Measurements from ENCODE around the gene EHD2. TPM values are rescaled to one million over a fixed set of nuclear protein-coding genes. Genes with fewer than 3 reads are reported as not detected.
"Not testable (repeated sequence)": the region's sequence is repeated elsewhere in the genome, so short reads cannot be mapped to it uniquely, and the experiment has no call there.

The EHD2 gene
- total RNA-seq, 1 donor from 2014 or later, result 37.0 TPM

DNA sequence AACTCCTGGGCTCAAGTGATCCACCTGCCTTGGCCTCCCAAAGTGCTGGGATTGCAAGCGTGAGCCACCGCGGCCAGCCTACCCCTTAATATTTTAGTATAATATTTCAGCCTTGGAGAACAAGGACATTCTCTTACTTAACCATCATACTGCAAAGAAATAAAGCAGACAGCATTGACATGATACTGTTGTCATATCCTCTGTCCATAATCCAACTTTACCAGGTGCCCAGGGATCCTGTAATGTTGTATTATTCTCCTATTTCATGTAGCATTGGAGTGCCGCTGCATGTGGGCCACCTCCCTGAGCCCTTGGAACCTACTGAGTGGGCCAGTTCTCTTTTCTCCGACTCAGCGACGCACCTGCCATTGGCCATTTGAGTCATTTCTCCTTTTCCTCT lies 21.4 kb upstream of the EHD2 start:
- ATAC-seq, result no peak

DNA sequence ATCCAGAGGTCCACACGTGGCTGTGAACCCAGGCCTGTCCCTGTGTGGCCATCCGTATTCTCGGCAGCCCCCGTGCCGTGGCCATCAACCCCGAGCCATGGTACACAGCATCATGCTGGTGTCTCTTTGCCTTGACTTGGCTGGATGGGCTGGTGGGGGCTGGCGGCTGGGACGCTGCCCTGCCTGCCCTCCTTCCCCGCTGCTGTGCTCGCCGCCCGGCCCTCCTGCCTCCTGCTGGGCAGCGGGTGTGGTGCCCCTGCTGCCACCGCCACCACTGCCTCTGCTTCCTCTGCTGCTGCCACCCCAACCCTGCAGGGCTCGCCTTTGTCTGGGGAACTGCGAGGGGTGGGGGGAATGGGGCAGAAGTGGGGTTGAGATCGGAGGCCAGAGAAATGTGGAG lies 19.7 kb upstream of the EHD2 start:
- ATAC-seq, result no peak

DNA sequence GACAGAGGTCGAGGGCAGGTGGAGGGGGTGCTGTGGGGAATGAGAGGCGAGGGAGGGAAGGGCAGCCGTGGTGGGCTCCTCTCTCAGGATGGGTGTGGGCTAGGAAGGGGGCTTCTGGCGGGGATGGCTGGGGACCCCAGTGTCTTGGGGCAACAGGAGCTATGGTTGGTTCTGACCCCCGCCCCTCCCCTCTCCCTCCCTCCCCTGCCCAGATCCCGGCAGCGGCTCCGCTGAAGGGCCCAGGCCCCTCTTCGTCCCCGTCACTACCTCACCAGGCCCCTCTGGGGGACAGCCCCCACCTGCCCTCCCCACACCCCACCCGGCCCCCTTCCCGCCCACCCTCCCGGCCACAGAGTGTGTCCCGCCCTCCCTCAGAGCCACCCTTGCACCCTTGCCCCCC lies 19.3 kb upstream of the EHD2 start:
- ATAC-seq, result no peak

DNA sequence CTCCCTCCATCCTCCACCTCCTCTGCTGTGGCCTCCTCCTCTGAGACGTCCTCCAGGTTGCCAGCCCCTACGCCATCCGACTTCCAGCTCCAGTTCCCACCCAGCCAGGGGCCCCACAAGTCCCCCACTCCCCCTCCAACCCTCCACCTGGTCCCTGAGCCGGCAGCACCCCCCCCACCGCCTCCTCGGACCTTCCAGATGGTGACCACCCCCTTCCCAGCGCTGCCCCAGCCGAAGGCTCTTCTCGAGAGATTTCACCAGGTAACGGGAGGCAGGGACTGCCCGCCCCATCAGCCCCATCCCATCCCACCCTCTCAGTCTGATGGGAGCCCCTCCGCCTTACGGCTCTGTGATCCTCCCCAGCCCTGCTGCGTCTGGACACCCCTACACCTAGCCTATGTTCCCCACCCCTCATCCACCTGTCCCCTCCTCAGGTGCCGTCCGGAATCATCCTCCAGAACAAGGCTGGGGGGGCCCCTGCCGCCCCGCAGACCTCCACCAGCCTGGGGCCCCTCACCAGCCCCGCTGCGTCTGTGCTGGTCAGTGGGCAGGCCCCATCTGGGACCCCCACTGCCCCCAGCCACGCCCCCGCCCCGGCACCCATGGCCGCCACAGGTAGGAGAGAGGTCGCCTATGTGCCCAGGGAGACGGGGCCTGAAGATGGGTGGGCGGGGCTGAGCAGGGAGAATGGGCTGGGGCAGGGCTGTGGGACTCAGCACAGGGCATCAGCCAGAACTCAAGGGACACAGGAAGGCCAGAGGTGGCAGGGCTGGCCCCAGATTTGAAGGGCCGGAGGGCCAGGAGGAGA lies 18.6 kb upstream of the EHD2 start:
- ATAC-seq, result no peak

DNA sequence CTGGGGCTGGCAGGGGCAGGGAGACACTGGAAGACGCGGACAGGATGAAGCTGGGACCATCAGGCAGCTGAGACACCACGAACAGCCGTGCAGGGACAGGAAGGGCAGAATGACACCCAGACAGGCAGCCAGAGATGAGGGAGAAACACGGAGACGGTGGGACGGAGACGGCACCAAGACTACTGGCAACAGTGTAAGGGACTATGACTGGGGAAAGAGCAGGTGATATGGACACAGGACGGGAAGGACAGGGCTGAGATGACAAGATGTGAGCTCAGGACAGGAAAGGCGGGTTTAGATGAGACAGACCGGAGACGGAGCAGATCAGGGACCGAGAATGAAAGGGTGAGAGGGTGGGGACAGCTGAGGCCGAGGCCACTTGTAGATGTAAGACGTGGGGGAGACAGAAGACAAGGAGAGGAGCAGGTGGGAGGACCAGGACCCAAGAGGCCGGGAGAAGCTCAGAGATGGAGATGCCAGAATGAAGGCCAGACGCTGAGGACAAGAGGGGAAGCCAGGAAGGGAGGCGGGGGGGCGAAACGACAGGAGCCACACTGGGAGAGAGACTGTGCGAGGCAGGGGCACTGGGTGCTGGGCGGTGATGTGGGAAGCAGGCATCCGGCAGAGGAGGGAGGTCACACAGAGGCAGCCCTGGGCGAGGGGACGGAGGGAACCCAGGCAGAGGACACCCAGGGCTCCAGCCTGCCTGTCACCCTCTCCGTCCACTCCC lies 17.5 kb upstream of the EHD2 start:
- ATAC-seq, result no peak

DNA sequence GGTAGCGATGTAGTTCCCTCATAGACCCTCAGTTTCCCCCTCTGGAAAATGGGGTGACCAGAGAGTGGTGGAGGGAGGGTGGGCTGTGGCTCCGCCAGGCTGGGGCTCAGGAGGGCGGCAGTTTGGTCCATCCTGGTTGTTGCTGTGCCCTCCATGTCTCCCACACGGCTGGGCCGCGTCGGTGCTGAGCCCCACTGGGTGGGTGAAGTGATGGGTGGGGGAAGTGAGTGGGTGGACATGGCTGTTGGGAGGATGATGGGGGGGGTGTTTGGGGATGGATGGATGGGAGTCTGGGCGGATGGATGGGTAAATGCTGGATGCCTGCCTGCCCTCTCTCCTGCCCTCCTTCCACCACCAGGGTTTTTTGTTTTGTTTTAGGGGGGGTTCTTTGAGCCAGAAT lies 16.6 kb upstream of the EHD2 start:
- no peak for ATAC-seq

DNA sequence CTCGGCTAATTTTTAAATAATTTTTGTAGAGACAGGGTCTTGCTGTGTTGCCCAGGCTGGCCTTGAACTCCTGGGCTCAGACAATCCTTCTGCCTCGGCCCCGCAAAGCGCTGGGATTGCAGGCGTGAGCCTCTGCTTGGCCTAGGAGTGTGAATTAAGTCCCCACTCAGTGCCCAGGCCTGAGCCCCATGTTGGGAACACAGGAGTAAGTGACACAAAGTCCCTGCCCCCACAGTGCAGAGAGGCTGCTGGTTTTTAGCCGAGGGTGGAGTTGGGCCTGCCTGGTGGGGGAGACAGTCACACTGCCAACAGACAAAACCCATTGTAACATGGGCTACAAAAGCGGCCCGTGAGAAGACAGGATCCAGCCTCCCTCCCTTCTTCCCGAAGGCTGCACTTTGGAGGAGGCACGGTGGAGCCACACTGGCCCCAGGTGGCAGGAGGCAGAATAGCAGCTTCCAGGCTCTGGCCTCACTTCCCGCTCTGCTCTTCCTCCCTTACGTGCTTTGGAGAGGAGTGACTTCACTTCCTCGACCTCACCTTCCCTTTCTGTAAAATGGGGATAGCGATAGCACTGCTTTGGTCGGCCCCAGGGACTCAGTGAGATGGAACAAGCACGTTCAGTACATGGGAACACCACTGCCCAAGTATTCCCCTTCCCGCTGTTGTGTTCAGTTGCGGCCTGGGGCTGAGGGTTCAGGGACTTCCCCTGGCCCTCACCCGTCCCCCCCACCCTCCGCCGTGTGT lies 15.2 kb upstream of the EHD2 start:
- peak; percentile 85 for ATAC-seq

DNA sequence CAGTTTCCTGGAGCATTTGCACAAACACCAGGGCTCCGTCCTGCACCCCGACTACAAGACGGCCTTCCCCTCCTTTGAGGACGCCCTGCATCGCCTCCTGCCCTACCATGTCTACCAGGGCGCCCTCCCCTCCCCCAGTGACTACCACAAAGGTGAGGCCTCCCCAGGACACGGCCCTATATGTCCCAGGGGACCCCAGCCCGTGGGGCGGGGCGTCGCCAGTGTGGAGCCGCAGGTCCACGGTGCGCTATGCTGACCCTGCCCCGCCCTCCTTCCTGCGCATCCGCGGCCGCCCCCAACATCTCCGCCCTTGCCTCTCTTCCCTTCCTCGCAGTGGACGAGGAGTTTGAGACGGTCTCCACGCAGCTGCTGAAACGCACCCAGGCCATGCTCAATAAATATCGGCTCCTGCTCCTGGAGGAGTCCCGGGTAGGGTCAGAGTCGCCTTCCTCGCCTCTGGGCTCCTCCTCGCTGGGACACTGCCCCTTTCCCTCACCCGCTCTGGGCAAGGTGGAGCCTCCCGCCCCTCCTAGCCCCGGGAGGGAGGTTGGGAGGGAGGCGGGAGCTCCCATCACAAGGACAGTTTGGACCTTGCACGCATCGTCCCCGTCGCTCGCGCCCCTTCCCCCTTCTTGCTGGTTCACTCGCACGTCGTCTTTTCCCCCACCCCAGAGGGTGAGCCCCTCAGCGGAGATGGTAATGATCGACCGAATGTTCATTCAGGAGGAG lies 14.4 kb upstream of the EHD2 start:
- no peak for ATAC-seq

DNA sequence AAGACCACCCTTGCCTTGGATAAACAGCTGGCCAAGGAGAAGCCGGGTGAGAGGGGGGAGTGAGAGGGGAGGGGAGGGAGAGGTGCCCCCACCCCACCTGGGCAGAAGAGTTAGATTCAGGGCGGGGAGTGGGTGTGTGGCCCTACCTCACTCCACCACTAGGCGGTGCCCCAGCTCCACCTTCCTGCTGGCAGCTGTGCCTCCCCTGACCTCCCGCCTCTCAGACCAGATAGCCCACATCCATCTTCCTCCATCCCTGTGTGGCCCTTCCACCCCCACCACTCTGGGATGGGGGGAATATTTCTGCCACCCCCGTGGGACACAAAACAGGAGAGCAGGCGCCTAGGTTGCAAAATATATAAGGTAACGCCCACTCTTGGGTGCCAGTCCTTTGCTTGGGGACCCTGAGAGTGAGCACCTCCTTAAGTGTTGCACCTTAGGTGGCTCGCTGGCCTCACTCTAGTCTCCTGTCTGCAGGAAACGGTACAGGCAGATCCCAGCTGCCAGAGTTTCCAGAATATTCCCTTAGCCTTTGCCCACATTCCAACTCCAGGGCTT lies 13.8 kb upstream of the EHD2 start:
- peak; percentile 50 for ATAC-seq

DNA sequence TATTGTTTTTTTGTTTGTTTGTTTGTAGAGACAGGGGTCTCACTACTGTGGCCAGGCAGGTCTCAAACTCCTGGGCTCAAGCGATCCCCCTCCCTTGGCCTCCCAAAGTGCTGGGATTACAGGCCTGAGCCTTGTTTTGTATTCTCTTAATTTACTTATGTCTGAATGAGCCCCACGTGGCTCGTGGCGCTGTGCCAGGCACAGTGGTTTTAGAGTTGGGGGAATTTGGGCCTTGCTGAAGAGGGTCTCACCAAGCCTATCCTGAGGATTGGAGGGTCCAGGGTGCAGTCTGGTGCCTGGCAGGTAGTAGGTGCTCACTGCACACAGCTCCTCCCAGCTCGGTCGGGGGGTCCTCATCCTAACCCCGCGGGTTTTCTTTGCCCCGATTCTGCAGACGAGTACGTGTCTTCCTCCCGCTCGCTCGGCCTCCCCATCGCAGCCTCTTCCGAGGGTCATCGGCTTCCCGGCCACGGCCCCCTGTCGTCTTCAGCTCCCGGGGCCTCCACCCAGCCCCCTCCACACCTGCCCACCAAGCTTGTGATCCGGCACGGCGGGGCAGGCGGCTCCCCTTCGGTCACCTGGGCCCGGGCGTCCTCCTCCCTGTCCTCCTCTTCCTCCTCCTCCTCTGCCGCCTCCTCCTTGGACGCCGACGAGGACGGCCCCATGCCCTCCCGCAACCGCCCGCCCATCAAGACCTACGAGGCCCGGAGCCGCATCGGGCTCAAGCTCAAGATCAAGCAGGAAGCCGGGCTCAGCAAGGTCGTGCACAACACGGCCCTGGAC lies 12.1 kb upstream of the EHD2 start:
- ATAC-seq, result no peak

DNA sequence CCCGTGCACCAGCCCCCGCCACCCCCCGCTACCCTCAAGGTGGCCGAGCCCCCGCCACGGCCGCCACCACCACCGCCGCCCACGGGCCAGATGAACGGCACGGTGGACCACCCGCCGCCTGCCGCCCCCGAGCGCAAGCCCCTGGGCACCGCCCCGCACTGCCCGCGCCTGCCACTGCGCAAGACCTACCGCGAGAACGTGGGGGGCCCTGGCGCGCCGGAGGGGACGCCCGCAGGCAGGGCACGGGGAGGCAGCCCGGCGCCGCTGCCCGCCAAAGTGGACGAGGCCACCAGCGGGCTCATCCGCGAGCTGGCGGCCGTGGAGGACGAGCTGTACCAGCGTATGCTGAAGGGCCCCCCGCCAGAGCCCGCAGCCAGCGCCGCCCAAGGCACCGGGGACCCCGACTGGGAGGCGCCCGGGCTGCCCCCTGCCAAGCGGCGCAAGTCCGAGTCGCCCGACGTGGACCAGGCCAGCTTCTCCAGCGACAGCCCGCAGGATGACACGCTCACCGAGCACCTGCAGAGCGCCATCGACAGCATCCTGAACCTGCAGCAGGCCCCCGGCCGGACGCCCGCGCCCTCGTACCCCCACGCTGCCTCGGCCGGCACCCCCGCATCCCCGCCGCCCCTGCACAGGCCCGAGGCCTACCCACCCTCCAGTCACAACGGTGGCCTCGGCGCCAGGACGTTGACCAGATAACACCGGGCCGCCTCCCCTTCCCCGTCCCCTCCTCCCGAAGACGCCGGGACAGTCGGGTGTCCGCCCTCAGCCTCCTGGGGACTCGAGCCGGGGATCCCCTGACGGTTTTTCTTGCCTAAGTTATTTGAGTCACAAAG lies 11.3 kb upstream of the EHD2 start:
- no peak for ATAC-seq

DNA sequence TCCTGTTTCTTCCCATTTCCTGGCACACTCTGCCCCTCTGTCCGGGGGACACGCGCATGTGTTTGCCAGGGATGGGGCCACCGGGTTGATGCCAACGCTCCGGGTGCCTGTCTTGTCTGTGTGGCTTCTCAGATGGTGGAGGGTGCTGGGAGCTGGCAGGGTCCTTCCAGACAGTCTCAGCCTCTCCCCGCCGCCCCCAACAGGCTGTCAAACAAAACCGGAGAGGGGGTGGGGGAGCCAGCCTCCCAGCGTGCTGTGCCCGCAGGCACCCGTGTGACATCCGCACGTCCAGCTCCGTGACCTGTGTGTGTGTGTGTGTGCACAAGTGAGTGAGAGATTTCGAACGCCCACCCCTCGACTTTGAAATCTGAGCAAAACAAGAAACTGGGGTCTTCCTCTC lies 10.6 kb upstream of the EHD2 start:
- ATAC-seq, result no peak

DNA sequence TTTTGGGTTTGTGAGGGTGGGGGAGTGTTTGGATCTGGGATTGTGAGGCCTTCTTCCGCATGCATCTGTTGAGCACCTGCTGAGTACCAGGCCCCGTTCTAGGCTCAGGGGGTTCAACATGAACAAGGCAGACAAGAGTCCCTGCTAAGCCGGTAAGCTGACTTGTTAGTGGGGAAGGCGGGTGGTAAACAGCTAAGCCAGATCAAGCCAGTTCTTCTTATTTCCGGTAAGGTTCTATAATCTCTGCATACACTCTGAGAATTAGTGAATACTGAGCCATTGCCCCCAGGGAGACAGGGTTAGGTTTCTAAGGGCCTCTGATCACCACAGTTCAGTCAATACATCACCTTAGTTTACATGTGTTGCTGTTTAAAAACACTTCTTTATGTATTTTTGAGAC lies 9.9 kb upstream of the EHD2 start:
- ATAC-seq, result no peak

DNA sequence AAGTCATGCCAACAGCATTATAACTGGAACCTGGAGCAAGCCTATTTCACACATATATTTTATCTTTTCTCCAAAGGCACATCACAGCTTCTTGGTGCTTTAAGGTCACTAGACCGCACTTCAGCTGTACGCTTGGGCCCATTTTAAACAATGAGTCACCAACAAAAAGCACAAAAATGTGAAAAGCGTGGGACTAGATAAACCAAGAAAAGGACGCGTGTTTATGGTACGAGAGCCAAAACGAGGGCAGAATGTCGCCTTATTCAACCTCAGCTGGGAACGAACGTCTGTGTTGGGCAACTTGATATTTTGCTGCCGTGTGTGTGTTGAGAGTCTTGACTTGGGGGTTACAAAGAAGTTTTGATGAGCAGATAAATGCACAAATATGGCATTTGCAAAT lies 9.2 kb upstream of the EHD2 start:
- no peak for ATAC-seq

DNA sequence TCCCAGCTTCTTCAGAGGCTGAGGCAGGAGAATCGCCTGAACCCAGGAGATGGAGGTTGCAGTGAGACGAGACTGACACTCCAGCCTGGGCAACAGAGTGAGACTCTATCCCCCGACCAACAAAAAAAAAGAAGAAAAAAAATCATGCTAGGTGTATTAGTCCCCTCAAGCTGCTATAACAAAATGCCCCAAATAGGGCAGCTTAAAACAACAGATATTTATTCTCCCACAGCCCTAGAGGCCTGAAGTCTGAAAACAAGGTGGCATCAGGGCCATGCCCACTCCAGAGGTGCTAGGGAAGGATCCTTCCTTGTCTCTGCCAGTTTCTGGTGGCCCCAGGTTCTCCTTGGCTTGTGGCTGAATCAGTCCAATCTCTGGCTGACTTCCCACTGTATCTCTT lies 8.6 kb upstream of the EHD2 start:
- ATAC-seq, result no peak

DNA sequence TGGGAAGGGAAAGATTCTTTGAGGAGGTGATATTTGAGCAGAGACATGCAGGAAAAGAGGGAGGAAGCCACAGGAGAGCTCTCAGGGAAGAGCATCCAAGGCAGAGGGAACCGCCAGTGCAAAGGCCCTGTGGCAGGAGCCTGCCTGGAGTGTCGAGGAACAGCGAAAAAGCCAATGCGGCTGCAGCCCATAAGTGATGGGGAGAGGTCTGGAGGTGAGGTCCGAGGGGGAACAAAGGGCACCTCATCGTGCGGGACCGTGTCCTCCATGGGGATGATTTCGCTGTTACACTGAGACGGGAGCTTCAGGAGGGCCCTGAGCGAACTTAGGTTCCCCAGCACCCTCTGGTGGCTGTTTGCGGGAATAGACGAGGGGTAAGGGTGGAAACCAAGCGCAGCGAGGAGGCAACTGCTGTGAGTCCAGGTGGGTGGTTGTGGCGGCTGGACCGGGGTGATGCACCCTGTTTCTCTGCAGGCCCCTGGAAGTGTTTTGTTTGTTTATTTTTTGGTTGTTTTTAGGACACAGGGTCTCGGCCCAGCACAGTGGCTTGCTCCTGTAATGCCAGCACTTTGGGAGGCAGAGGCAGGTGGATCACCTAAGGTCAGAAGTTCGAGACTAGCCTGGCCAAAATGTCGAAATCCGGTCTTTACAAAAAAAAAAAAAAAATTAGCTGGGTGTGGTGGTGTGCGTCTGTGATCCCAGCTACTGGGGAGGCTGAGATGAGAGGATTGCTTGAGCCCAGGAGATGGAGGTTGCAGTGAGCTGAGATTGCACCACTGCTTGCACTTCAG lies 5.9 kb upstream of the EHD2 start:
- peak; percentile 78 for ATAC-seq

DNA sequence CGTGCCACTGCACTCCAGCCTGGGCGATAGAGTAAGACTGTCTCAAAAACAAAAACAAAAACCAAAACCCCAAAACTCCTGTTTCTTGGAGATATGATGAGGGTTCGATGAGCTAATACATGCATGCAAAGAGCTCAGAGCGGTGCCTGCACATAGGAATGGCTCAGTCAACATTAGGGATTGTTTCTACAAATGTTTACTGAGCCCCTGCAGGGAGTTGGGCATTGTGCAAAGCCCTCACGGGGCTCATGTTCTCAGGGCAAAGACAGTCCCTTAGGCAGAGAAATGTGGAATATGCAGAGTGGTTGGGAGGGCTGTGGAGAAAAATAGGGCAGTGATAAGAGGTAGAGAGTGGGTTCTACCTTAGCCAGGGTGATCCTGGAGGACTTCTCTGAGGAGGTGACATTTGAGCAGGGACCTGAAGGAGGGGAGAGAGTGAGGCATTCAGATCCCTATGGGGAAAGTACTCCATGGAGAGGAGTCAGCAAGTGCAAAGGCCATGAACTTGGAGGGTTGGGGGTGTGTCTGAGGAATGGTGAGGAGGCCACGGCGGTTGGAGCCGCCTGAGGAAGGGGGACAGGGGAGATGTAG lies 1.5 kb upstream of the EHD2 start:
- no peak for ATAC-seq

DNA sequence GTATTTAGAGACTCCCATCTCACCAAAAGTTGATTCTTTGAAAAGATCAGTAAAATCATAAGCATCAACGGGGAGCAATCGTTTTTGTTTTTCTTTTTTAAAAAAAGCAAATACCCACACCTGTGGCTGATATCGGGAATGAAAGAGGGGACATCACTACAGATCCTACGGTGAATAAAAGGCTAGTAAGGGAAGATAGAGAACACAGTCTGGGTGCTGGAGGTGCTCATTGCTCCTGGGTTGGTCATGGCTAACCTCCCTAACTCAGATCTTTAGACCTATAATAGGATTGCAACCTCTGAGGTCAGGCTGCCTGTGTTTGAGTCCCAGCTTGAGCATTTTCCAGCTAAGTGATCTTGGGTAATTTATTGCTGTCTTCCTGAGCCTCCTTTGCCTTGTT lies 1.1 kb downstream of the EHD2 start:
- no peak for ATAC-seq

DNA sequence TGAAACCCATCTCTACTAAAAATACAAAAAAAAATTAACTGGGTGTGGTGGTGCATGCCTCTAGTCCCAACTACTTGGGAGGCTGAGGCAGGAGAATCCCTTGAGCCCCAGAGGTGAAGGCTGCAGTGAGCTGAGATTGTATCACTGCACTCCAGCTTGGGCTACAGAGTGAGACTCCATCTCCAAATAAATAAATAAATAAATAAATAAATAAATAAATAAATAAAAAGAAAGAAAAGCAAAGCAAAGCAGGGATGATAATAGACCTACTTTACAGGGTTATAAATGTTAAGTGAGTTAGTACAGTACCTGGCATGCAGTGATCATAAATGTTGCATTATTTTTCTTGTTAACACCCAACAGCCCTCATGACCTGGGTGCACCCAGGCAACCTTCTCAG lies 1.6 kb downstream of the EHD2 start:
- ATAC-seq, result not testable (repeated sequence)
